ENCODE data around the gene ZNF839.
A peak's percentile ranks its signal among the peaks of the same experiment; 100 is the strongest.

The ZNF839 gene

DNA sequence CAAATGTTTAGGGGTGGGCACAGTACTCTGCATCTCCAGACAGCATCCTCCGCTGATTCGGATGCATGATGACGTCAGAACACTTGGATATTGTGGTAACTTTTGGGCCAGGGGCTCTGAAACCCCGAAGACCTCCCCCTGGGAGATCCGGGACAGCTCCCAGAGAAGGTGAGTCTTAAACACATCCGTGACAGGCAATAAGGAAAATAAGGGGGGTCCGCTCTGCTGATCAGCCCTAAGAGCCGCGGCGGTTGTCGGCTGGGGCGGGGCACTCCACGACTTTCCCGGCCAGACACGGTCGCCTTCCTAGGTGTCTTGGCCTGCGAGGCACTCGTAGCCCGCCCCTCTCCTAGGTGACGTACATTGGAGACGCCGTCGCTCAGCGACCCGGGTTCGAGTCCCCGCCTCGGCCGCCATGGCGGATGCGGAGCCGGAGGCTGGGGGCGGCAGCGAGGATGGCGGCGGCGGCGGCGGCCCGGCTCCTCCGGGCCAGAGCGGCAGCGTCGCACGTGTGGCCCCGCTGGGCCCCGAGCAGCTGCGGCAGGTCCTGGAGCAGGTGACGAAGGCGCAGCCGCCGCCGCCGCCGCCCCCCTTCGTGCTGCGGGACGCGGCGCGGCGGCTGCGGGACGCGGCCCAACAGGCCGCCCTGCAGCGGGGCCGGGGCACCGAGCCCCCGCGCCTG, at the start of gene ZNF839:
TSS of gene ZNF839 (plus strand) at position 396 of the 682 bp plus-strand sequence. CDS start at position 416, 20 bp downstream.
- Mint-ChIP-seq H3K27ac (peak within 1 kb of the TSS; percentile 100), H3K4me3 (peak within 1 kb of the TSS; percentile 95), H3K36me3 (peaks cover 36% of the 10 kb centered on the region), H3K9me3 (no peaks in the 10 kb centered on the region), H3K4me1 (peaks cover 40% of the 10 kb centered on the region)
- DNase-seq (ENCODE audit: low spot score in 2 of 2) = peak; percentile 95 to 97
- ATAC-seq = peak; percentile 85

GRCh38 chr14:102272392-102272791, 47.2 kb upstream of the ZNF839 start:
- H3K36me3 Mint-ChIP-seq = no peaks in the 10 kb centered on the region
- H3K9me3 Mint-ChIP-seq = no peaks in the 10 kb centered on the region
- peaks cover 5% of the 10 kb centered on the region for H3K4me1 Mint-ChIP-seq
- ATAC-seq (peak; percentile 58), DNase-seq (ENCODE audit: low spot score in 2 of 2) (no peak)
- no peak overlapping the region for H3K4me3 Mint-ChIP-seq
- H3K27ac Mint-ChIP-seq = no peak overlapping the region

GRCh38 chr14:102275866-102276265, 43.7 kb upstream of the ZNF839 start:
- DNase-seq (ENCODE audit: low spot score in 2 of 2) (no peak), ATAC-seq (no peak)
- Mint-ChIP-seq H3K4me3 (no peak overlapping the region), H3K9me3 (no peaks in the 10 kb centered on the region), H3K27ac (no peak overlapping the region), H3K4me1 (peaks cover 5% of the 10 kb centered on the region), H3K36me3 (no peaks in the 10 kb centered on the region)

DNA sequence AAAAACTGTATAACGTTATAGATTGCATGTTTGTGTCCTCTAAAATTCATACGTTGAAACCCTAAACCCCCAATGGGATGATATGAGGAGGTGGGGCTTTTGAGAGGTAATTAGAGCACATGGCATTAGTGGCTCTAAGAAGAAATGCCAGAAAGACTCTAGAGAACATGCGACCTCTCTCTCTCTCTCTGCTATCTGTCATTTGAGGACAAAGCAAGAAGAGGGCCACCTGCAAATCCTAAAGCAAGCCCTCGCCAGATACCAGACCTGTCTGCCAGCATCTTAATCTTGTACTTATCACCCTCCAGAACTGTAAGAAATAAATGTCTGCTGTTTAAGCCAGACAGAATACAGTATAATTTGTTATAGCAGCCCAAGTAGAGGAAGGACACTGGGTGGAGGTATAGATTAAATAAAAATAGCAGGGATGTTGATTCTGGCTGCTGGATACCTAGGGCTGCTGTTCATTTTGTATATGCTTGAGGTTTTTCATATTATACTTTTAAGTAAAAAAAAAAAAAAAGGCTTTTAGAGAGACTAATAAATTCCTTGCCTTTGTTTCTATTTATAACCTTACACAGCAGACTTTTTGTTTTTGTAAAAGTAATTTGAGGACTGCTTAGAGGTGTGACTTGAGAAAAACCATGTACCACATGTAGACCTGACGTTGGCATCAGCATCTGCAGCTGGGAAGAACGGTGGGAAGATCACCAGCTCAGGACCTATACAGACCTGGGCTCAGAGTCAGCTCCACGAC, 41.5 kb upstream of the ZNF839 start:
- Mint-ChIP-seq H3K9me3 (no peaks in the 10 kb centered on the region), H3K4me3 (no peak overlapping the region), H3K36me3 (no peaks in the 10 kb centered on the region), H3K27ac (no peak overlapping the region), H3K4me1 (no peaks in the 10 kb centered on the region)
- DNase-seq (ENCODE audit: low spot score in 2 of 2) = no peak
- ATAC-seq = no peak

GRCh38 chr14:102278631-102278935, 41.0 kb upstream of the ZNF839 start:
- ATAC-seq (no peak), DNase-seq (ENCODE audit: low spot score in 2 of 2) (no peak)
- no peak overlapping the region for H3K4me3 Mint-ChIP-seq
- no peak overlapping the region for H3K27ac Mint-ChIP-seq
- H3K36me3 Mint-ChIP-seq = no peaks in the 10 kb centered on the region
- no peaks in the 10 kb centered on the region for H3K9me3 Mint-ChIP-seq
- no peaks in the 10 kb centered on the region for H3K4me1 Mint-ChIP-seq

DNA sequence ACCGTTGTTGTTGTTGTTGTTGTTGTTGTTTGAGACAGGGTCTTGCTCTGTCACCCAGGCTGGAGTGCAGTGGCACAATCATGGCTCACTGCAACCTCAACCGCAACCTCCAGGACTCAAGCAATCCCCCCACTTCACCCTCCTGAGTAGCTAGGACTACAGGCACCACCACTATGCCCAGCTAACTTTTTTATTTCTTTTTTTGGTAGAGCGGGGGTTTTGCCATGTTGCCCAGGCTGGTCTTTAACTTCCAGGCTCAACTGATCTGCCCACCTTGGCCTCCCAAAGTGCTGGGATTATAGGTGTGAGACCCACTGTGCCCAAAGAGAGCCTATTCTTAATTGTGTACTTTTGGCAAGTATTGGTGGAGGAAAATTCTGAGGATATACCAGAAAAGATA, 40.3 kb upstream of the ZNF839 start:
- H3K4me1 Mint-ChIP-seq = no peaks in the 10 kb centered on the region
- no peak for ATAC-seq
- H3K9me3 Mint-ChIP-seq = no peaks in the 10 kb centered on the region
- no peak overlapping the region for H3K27ac Mint-ChIP-seq
- no peak overlapping the region for H3K4me3 Mint-ChIP-seq
- no peak for DNase-seq (ENCODE audit: low spot score in 2 of 2)
- H3K36me3 Mint-ChIP-seq = no peaks in the 10 kb centered on the region

GRCh38 chr14:102279688-102280348, 39.7 kb upstream of the ZNF839 start:
- ATAC-seq = peak; percentile 70

DNA sequence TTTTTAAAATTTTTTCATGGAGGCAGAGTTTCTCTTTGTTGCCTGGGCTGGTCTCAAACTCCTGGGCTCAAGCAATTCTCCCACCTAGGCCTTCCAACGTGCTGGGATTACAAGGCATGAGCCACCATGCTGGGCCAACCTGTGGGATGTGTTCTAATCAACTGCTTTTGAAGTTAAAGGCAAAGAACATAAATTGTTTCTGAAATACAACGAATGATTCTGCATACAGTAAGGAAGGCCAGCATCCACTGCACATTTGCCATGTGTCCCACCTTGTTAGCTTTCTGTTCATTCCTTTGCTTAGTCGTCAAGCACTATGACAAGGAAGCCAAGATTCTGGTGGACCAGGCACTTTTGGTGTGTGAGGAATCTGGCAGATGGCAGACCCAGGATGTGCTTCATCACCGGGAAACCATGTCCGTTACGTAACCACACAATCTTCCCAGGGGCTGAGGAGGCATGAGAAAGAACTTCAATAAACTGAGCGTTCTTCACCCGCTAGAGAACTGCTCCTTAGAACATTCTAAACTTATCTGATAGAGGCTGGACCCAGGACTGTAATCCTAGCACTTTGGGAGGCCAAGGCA, 39.1 kb upstream of the ZNF839 start:
- no peak overlapping the region for H3K4me3 Mint-ChIP-seq
- no peak overlapping the region for H3K27ac Mint-ChIP-seq
- ATAC-seq (no peak), DNase-seq (ENCODE audit: low spot score in 2 of 2) (no peak)
- no peaks in the 10 kb centered on the region for H3K9me3 Mint-ChIP-seq
- H3K36me3 Mint-ChIP-seq = no peaks in the 10 kb centered on the region
- no peaks in the 10 kb centered on the region for H3K4me1 Mint-ChIP-seq

More at GRCh38 chr14:102279688-102280348, 39.7 kb upstream of the ZNF839 start:
- Mint-ChIP-seq H3K4me1 (no peaks in the 10 kb centered on the region), H3K36me3 (no peaks in the 10 kb centered on the region), H3K27ac (no peak overlapping the region), H3K4me3 (no peak overlapping the region), H3K9me3 (no peaks in the 10 kb centered on the region)
- DNase-seq (ENCODE audit: low spot score in 2 of 2) = no peak

DNA sequence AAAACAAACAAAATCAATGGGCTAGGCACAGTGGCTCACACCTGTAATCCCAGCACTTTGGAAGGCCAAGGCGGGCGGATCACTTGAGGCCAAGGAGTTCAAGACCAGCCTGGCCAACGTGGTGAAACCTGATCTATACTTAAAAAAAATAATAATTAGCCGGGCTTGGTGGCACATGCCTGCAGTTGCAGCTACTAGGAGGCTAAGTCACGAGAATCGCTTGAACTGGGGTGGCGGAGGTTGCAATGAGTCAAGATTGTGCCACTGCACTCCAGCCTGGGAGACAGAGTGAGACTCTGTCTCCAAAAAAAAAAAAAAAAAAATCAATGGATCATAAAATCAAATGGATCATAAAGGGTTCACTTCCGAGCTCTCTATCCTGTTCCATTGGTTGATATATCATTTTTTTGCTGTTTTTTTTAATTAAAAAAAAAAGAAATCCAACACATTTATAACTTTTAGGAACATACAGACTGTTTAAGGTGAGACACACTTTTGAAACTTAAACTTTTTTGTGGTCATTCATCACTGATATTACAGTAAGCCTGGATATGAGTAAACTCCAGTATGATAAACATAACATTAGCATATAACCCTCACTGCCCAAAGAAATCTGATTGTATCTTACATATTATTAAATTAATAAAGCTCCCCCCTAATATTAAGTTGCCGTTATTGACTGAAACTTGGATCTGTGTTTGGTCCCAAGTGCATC, 36.6 kb upstream of the ZNF839 start:
- DNase-seq (ENCODE audit: low spot score in 2 of 2) (no peak), ATAC-seq (no peak)
- no peaks in the 10 kb centered on the region for H3K4me1 Mint-ChIP-seq

GRCh38 chr14:102283631-102284129, 35.9 kb upstream of the ZNF839 start:
- no peak for ATAC-seq
- Mint-ChIP-seq H3K27ac (no peak overlapping the region), H3K36me3 (no peaks in the 10 kb centered on the region), H3K4me3 (no peak overlapping the region), H3K9me3 (no peaks in the 10 kb centered on the region), H3K4me1 (no peaks in the 10 kb centered on the region)
- DNase-seq (ENCODE audit: low spot score in 2 of 2) = no peak

More for the DNA sequence above, 36.6 kb upstream of the ZNF839 start:
- H3K36me3 Mint-ChIP-seq = no peaks in the 10 kb centered on the region
- no peak overlapping the region for H3K27ac Mint-ChIP-seq
- H3K4me3 Mint-ChIP-seq = no peak overlapping the region
- no peaks in the 10 kb centered on the region for H3K9me3 Mint-ChIP-seq

DNA sequence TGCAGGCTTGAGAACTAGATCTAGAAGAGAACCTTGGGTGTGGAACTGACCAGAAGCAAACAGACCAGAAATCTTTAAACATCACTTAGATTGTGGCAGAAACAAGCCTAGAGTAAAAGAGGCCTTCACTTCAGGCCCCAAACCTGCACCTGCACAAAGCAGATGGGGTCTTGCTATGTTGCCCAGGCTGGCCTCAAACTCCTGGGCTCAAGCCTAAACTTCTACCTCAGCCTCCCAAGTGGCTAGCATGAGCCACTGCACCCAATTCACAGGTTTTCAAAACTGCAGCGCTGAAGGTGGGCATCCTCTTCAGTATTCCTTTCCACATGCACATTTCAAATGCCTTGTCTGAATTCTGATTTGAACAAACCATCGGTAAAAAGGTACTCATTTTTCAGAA, 34.4 kb upstream of the ZNF839 start:
- Mint-ChIP-seq H3K36me3 (no peaks in the 10 kb centered on the region), H3K4me3 (no peak overlapping the region), H3K27ac (no peak overlapping the region), H3K4me1 (no peaks in the 10 kb centered on the region), H3K9me3 (no peaks in the 10 kb centered on the region)
- ATAC-seq = no peak
- DNase-seq (ENCODE audit: low spot score in 2 of 2) = no peak

DNA sequence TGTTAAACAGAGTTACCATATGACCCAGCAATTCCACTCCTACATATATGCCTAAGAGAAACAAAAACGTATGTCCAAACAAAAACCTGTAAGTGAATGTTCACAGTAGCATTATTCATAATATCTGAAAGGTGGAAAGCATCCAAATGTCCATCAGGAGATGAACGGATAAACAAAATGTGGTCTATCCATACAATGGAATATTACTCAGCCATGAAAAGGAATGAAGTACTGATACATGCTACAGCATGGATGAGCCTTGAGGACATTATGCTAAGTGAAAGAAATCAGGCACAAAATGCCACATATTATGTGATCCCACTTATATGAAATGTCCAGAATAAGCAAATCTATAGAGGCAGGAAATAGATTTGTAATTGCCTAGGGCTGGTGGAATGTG, 31.4 kb upstream of the ZNF839 start:
- no peaks in the 10 kb centered on the region for H3K36me3 Mint-ChIP-seq
- DNase-seq (ENCODE audit: low spot score in 2 of 2) = no peak

DNA sequence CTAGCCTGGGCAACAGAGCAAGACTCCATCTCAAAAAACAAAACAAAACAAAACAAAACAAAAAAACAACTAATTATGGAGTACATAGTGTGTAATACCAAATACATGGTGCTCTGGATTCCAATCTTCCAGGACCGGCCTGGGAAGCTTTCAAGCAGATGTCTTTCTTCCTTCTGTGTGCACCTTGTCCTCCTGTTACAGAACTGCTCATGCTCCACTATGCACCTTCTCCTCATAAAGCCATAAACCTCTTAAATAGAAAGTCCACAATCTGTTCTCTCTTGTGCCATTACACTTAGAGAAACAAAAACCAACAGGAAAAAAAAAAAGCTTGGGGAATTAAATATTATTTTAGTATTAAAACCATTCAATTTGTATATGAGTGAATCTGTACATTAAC, 27.1 kb upstream of the ZNF839 start:
- ATAC-seq (no peak), DNase-seq (ENCODE audit: low spot score in 2 of 2) (no peak)
- H3K9me3 Mint-ChIP-seq = no peaks in the 10 kb centered on the region
- H3K4me3 Mint-ChIP-seq = no peak overlapping the region
- H3K36me3 Mint-ChIP-seq = no peaks in the 10 kb centered on the region
- H3K27ac Mint-ChIP-seq = no peak overlapping the region
- H3K4me1 Mint-ChIP-seq = no peaks in the 10 kb centered on the region

More for the DNA sequence above, 31.4 kb upstream of the ZNF839 start:
- no peak for ATAC-seq
- no peak overlapping the region for H3K27ac Mint-ChIP-seq
- no peaks in the 10 kb centered on the region for H3K4me1 Mint-ChIP-seq
- no peak overlapping the region for H3K4me3 Mint-ChIP-seq
- H3K9me3 Mint-ChIP-seq = no peaks in the 10 kb centered on the region

- no peak overlapping the region for H3K27ac Mint-ChIP-seq
- H3K4me3 Mint-ChIP-seq = no peak overlapping the region
- no peaks in the 10 kb centered on the region for H3K9me3 Mint-ChIP-seq
- peaks cover 4% of the 10 kb centered on the region for H3K4me1 Mint-ChIP-seq
- DNase-seq (ENCODE audit: low spot score in 2 of 2) = no peak
- H3K36me3 Mint-ChIP-seq = no peaks in the 10 kb centered on the region
- ATAC-seq = no peak
These were observed 25.8 kb upstream of the ZNF839 start for GRCh38 chr14:102293781-102294180.

GRCh38 chr14:102295270-102295669, 24.3 kb upstream of the ZNF839 start:
- peaks cover 5% of the 10 kb centered on the region for H3K4me1 Mint-ChIP-seq

More at GRCh38 chr14:102295270-102295669, 24.3 kb upstream of the ZNF839 start:
- DNase-seq (ENCODE audit: low spot score in 2 of 2) = no peak
- Mint-ChIP-seq H3K4me3 (no peak overlapping the region), H3K36me3 (no peaks in the 10 kb centered on the region), H3K9me3 (no peaks in the 10 kb centered on the region), H3K27ac (no peak overlapping the region)
- no peak for ATAC-seq

All from stimulated activated effector memory CD8-positive, alpha-beta T cell treated with anti-CD3 and anti-CD28 coated beads, Interleukin-12 subunit alpha, Interleukin-12 subunit beta, amount 100 ng/mL, for 72 hours (primary cell).